Osteoblast (primary cell): ENCODE data around the gene STARD3NL. TPM values are rescaled to one million over a fixed set of nuclear protein-coding genes. Genes with fewer than 3 reads are reported as not detected.

Source experiments
- DNase-seq: peaks from one replicate; pipeline ENCODE4 v3.0.0; 2011; ENCODE audit warnings: low spot score, mixed read lengths; ENCODE audit not compliant: insufficient read length; ENCODE audit errors: missing footprints
- H2AFZ ChIP-seq: 2 replicates; pipeline ENCODE4 v1.6.0; 2011; ENCODE audit warnings: mild to moderate bottlenecking, low read length
- H3K27ac ChIP-seq: 2 replicates; pipeline ENCODE4 v1.5.1; 2011; ENCODE audit warnings: mild to moderate bottlenecking, low read depth, low read length, moderate library complexity
- H3K27me3 ChIP-seq: 2 replicates; pipeline ENCODE4 v1.6.0; 2012; ENCODE audit warnings: mild to moderate bottlenecking, control low read depth, inconsistent platforms, low read length, moderate library complexity; ENCODE audit not compliant: insufficient read depth
- H3K36me3 ChIP-seq: 2 replicates; pipeline ENCODE4 v1.5.1; 2011; ENCODE audit warnings: mild to moderate bottlenecking, low read length, control low read depth, moderate library complexity; ENCODE audit not compliant: insufficient read depth
- H3K4me1 ChIP-seq: 2 replicates; pipeline ENCODE4 v1.5.1; 2011; ENCODE audit warnings: mild to moderate bottlenecking, low read length, control low read depth, moderate library complexity; ENCODE audit not compliant: insufficient read depth
- H3K4me2 ChIP-seq: 2 replicates; pipeline ENCODE4 v1.6.0; 2011; ENCODE audit warnings: mild to moderate bottlenecking, low read length; ENCODE audit not compliant: insufficient read depth
- H3K4me3 ChIP-seq: fragments of 200-600 bp; sonication (generic); 3 replicates; pipeline ENCODE4 v1.5.1; 2012; ENCODE audit warnings: mild to moderate bottlenecking, low read length, inconsistent platforms; ENCODE audit not compliant: insufficient read depth
- H3K79me2 ChIP-seq: 2 replicates; pipeline ENCODE4 v1.6.0; 2012; ENCODE audit warnings: mild to moderate bottlenecking, low read length, control low read depth, inconsistent platforms; ENCODE audit not compliant: insufficient read depth
- H3K9me3 ChIP-seq: 2 replicates; pipeline ENCODE4 v1.5.1; 2011; ENCODE audit warnings: low read depth, low read length, control low read depth
- H4K20me1 ChIP-seq: 2 replicates; pipeline ENCODE4 v1.6.0; 2012; ENCODE audit warnings: mild to moderate bottlenecking, low read length, control low read depth; ENCODE audit not compliant: insufficient read depth
- total RNA-seq: library from RNA; depleted of rRNA; stranded (reverse); fragments of >200 nt; gene quantifications from 2 replicates; pipeline ENCODE4 v1.2.3, GENCODE V29; 2012
- TF ChIP-seq, protein P1 (sequence below): IDR thresholded peaks from 2 replicates; pipeline ENCODE4 v1.5.1; 2011; ENCODE audit warnings: mild to moderate bottlenecking, low read depth, low read length, moderate library complexity; ENCODE audit errors: extremely low read depth

Gene STARD3NL
- total RNA-seq, 1 donor, result 63.3 TPM

DNA sequence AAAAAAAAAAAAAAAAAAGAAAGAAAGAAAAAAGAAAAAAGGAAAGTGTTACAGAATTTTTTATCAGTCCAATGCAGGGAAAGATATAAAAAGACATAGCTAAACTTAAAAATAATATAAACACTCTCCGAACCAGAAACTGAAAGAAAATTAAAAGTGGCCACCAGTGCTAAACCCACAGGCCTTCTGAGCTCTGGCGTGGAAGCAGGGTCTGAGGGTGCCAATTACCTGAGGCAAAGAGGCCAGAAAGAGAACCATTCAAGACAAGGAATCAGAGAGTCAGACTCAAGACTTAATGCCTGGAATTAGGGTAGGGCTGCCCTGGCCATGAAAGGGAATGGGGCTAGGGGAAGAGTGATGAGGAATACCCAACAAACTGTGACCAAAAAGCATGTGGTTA lies 36.9 kb upstream of the STARD3NL start:
- H2AFZ ChIP-seq, result no peak overlapping the region
- H3K4me3 ChIP-seq, result no peak overlapping the region
- DNase-seq, result peak; percentile 45

DNA sequence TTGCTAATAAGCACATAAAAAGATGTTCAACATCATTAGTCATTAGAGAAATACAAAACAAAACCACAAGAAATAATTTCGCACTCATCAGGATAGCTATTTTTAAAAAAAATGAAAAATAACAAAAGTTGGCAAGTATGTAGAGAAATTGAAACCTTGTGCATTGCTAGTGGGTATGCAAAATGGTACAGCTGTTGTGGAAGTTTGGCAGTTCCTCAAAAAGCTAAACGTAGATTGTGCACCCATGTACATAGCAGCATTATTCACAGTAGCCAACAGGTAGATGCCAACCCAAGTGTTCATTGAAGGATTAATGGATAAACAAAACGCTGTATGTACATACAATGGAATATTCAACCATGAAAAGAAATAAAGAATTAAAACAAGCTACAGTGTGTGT lies 35.3 kb upstream of the STARD3NL start:
- Histone ChIP-seq H4K20me1 (no peaks in the 10 kb centered on the region), H3K4me3 (no peak overlapping the region), H3K27me3 (no peaks in the 10 kb centered on the region), H3K36me3 (no peaks in the 10 kb centered on the region), H3K9me3 (no peaks in the 10 kb centered on the region), H3K27ac (no peak overlapping the region), H3K4me1 (no peaks in the 10 kb centered on the region), H3K4me2 (no peak overlapping the region), H2AFZ (no peak overlapping the region), H3K79me2 (no peaks in the 10 kb centered on the region)
- DNase-seq, result peak; percentile 3
- TF ChIP-seq, protein P1, sequence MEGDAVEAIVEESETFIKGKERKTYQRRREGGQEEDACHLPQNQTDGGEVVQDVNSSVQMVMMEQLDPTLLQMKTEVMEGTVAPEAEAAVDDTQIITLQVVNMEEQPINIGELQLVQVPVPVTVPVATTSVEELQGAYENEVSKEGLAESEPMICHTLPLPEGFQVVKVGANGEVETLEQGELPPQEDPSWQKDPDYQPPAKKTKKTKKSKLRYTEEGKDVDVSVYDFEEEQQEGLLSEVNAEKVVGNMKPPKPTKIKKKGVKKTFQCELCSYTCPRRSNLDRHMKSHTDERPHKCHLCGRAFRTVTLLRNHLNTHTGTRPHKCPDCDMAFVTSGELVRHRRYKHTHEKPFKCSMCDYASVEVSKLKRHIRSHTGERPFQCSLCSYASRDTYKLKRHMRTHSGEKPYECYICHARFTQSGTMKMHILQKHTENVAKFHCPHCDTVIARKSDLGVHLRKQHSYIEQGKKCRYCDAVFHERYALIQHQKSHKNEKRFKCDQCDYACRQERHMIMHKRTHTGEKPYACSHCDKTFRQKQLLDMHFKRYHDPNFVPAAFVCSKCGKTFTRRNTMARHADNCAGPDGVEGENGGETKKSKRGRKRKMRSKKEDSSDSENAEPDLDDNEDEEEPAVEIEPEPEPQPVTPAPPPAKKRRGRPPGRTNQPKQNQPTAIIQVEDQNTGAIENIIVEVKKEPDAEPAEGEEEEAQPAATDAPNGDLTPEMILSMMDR, result no peak

More for the DNA sequence above, 36.9 kb upstream of the STARD3NL start:
- Histone ChIP-seq H3K79me2 (no peaks in the 10 kb centered on the region), H3K4me2 (no peak overlapping the region), H3K27ac (no peak overlapping the region), H3K4me1 (no peaks in the 10 kb centered on the region), H3K36me3 (no peaks in the 10 kb centered on the region), H3K9me3 (no peaks in the 10 kb centered on the region), H4K20me1 (no peaks in the 10 kb centered on the region), H3K27me3 (no peaks in the 10 kb centered on the region)
- TF ChIP-seq, protein P1, result no peak

DNA sequence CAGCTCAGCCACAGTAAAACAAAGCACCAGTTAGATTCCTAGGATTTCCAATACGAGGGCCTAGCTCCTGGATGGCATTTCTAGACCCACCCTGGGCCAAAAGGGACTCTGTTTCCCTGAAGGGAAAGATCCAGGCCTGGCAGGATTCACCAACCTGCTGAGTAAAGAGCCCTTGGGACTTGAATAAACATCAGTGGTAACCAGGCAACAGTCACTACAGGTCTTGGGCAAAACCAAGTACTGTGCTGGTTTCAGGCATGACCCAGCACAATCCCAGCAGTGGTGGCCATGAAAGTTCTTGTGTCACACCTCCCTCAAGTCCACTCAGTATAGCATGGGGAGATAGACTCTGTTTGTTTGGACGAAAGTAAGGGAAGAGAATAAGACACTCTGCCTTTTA lies 31.0 kb upstream of the STARD3NL start:
- no peaks in the 10 kb centered on the region for H3K9me3 ChIP-seq
- no peak overlapping the region for H2AFZ ChIP-seq
- DNase-seq, result peak; percentile 13
- TF ChIP-seq, protein P1, result no peak
- H3K27me3 ChIP-seq, result peaks cover 1% of the 10 kb centered on the region
- no peaks in the 10 kb centered on the region for H3K36me3 ChIP-seq
- H3K4me3 ChIP-seq, result no peak overlapping the region
- no peaks in the 10 kb centered on the region for H4K20me1 ChIP-seq
- no peaks in the 10 kb centered on the region for H3K4me1 ChIP-seq
- no peak overlapping the region for H3K4me2 ChIP-seq
- H3K79me2 ChIP-seq, result no peaks in the 10 kb centered on the region
- no peak overlapping the region for H3K27ac ChIP-seq

DNA sequence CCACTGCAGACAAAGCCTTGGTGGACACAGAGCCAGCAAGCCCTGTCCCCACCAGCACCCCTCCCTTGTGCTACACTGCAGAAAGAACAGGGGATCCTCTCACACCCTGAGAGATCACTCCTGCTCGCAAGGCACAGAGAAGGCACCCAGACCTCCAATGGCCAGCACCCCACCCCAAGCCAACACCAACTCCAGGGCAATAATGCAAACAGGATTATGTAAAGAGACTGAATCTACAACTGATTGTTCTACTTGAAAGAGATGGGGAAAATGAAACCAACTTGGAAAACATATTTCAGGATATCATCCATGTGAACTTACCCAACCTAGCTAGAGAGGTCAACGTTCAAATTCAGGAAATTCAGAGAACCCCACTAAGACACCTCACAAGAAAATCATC lies 26.5 kb upstream of the STARD3NL start:
- Histone ChIP-seq H3K79me2 (no peaks in the 10 kb centered on the region), H3K4me2 (no peak overlapping the region), H2AFZ (no peak overlapping the region), H3K9me3 (no peaks in the 10 kb centered on the region), H3K27me3 (peaks cover 4% of the 10 kb centered on the region), H4K20me1 (no peaks in the 10 kb centered on the region), H3K36me3 (no peaks in the 10 kb centered on the region), H3K27ac (no peak overlapping the region), H3K4me3 (no peak overlapping the region), H3K4me1 (no peaks in the 10 kb centered on the region)
- no peak for DNase-seq
- TF ChIP-seq, protein P1, result no peak
